OCI-LY3 (cell line): Measurements from ENCODE around the gene SPI1.

Source experiments
- H2AFZ ChIP-seq: fragments of 200-600, 300-600 bp; shearing (Covaris generic); 2 replicates; pipeline ENCODE4 v1.6.0; 2014; ENCODE audit warnings: antibody characterized with exemption, low read depth, low read length
- H3K27ac ChIP-seq: fragments of 200-600, 300-600 bp; sonication (generic); 2 replicates; pipeline ENCODE4 v1.5.1; 2014; ENCODE audit warnings: mild to moderate bottlenecking, low read length, moderate library complexity, mixed read lengths
- H3K27me3 ChIP-seq: fragments of 200-600, 300-600 bp; sonication (generic); 2 replicates; pipeline ENCODE4 v1.6.1; 2014; ENCODE audit warnings: low read depth, low read length, mixed read lengths
- H3K36me3 ChIP-seq: fragments of 200-600, 300-600 bp; sonication (generic); replicated peaks from 2 replicates; pipeline ENCODE3; 2014; ENCODE audit warnings: low read depth, low read length, mixed read lengths
- H3K4me1 ChIP-seq: fragments of 300-600, 200-600 bp; sonication (generic); 2 replicates; pipeline ENCODE4 v1.6.1; 2014; ENCODE audit warnings: low read length, mixed read lengths
- H3K4me2 ChIP-seq: fragments of 200-600, 300-600 bp; sonication (generic); 2 replicates; pipeline ENCODE4 v1.6.1; 2014; ENCODE audit warnings: low read length, mixed read lengths
- H3K4me3 ChIP-seq: fragments of 300-600, 200-600 bp; sonication (generic); 2 replicates; pipeline ENCODE4 v1.5.1; 2014; ENCODE audit warnings: antibody characterized with exemption, mild to moderate bottlenecking, low read length, moderate library complexity
- H3K79me2 ChIP-seq: fragments of 300-600, 200-600 bp; shearing (Covaris generic); 2 replicates; pipeline ENCODE4 v1.6.1; 2014; ENCODE audit warnings: mild to moderate bottlenecking, low read length, mixed read lengths
- H3K9ac ChIP-seq: fragments of 300-600, 200-600 bp; shearing (Covaris generic); 2 replicates; pipeline ENCODE4 v1.6.0; 2014; ENCODE audit warnings: mild to moderate bottlenecking, low read length, moderate library complexity
- H3K9me3 ChIP-seq: fragments of 200-600, 300-600 bp; shearing (Covaris generic); 2 replicates; pipeline ENCODE4 v1.6.1; 2014; ENCODE audit warnings: low read length, mixed read lengths; ENCODE audit not compliant: insufficient read depth
- H4K20me1 ChIP-seq: fragments of 200-600, 300-600 bp; sonication (generic); 2 replicates; pipeline ENCODE4 v1.6.1; 2016; ENCODE audit warnings: low read length, mixed read lengths; ENCODE audit not compliant: insufficient read depth
- CTCF ChIP-seq: fragments of 200-600, 300-600 bp; sonication (generic); IDR thresholded peaks from 2 replicates; pipeline ENCODE4 v1.5.1; 2014; ENCODE audit warnings: antibody characterized with exemption, low read length, low read depth
- EZH2phosphoT487 ChIP-seq: fragments of 200-600 bp; shearing (Covaris generic); IDR thresholded peaks from 2 replicates; pipeline ENCODE4 v1.6.1; 2018; ENCODE audit warnings: antibody characterized with exemption, mixed run types, low read depth

SPI1 gene

GRCh38 chr11:47326198-47326597, 52.1 kb downstream of the SPI1 start:
- no peak for TF ChIP-seq CTCF
- no peak for TF ChIP-seq EZH2phosphoT487
- H3K36me3 ChIP-seq, result peaks cover 28% of the 10 kb centered on the region

GRCh38 chr11:47325271-47326041, 52.9 kb downstream of the SPI1 start:
- Histone ChIP-seq H3K4me1 (peaks cover 25% of the 10 kb centered on the region), H3K4me3 (no peak overlapping the region), H3K79me2 (no peaks in the 10 kb centered on the region), H3K9me3 (no peaks in the 10 kb centered on the region), H2AFZ (no peak overlapping the region), H3K27me3 (no peaks in the 10 kb centered on the region), H4K20me1 (peaks cover 12% of the 10 kb centered on the region), H3K9ac (no peak overlapping the region), H3K27ac (no peak overlapping the region), H3K4me2 (no peak overlapping the region), H3K36me3 (peaks cover 24% of the 10 kb centered on the region)
- TF ChIP-seq CTCF (no peak), EZH2phosphoT487 (no peak)

More at GRCh38 chr11:47326198-47326597, 52.1 kb downstream of the SPI1 start:
- Histone ChIP-seq H2AFZ (no peak overlapping the region), H3K4me1 (peaks cover 30% of the 10 kb centered on the region), H3K4me3 (no peak overlapping the region), H3K9me3 (no peaks in the 10 kb centered on the region), H3K79me2 (no peaks in the 10 kb centered on the region), H4K20me1 (peaks cover 12% of the 10 kb centered on the region), H3K9ac (no peak overlapping the region), H3K4me2 (no peak overlapping the region), H3K27me3 (no peaks in the 10 kb centered on the region), H3K27ac (no peak overlapping the region)

GRCh38 chr11:47324520-47324919, 53.8 kb downstream of the SPI1 start:
- Histone ChIP-seq H3K27ac (no peak overlapping the region), H3K4me1 (peaks cover 15% of the 10 kb centered on the region), H4K20me1 (peaks cover 12% of the 10 kb centered on the region), H3K27me3 (no peaks in the 10 kb centered on the region), H3K4me3 (no peak overlapping the region), H3K36me3 (peaks cover 19% of the 10 kb centered on the region), H3K9ac (no peak overlapping the region), H2AFZ (no peak overlapping the region), H3K79me2 (no peaks in the 10 kb centered on the region), H3K4me2 (no peak overlapping the region), H3K9me3 (no peaks in the 10 kb centered on the region)
- TF ChIP-seq EZH2phosphoT487 (no peak), CTCF (no peak)

GRCh38 chr11:47318166-47318565, 60.2 kb downstream of the SPI1 start:
- TF ChIP-seq EZH2phosphoT487, result no peak
- TF ChIP-seq CTCF, result no peak
- no peak overlapping the region for H3K27ac ChIP-seq

More at GRCh38 chr11:47318166-47318565, 60.2 kb downstream of the SPI1 start:
- Histone ChIP-seq H3K36me3 (peaks cover 14% of the 10 kb centered on the region), H3K9me3 (no peaks in the 10 kb centered on the region), H4K20me1 (no peaks in the 10 kb centered on the region), H3K79me2 (no peaks in the 10 kb centered on the region), H3K27me3 (no peaks in the 10 kb centered on the region), H3K9ac (no peak overlapping the region), H3K4me2 (no peak overlapping the region), H3K4me1 (no peaks in the 10 kb centered on the region; the same call in 1 of the 2 replicates), H2AFZ (no peak overlapping the region), H3K4me3 (no peak overlapping the region)
